T47D (cell line): Measurements from ENCODE around the gene STRIP2.
A peak's percentile ranks its signal among the peaks of the same experiment; 100 is the strongest.

Experiments used
- DNase-seq, 2 experiments: peaks; one replicate each; pipeline versions ENCODE4 v3.0.0 to v3.0.0-alpha.2; 2011 to 2012; ENCODE audit warnings: low read depth in 1 of 2, low spot score in 1 of 2
- JUND ChIP-seq: IDR thresholded peaks from 2 replicates; pipeline ENCODE4 v1.6.1; 2012; ENCODE audit warnings: low read depth
- in situ Hi-C: cut with HindIII; loops from 2 replicates; pipeline ENCODE4 v1.10.0; 2016; ENCODE audit warnings: low sequenced_read_pairs, low pct_unique_long_range_greater_than_20kb

Gene STRIP2

GRCh38 chr7:129496653-129497052, 62.4 kb downstream of the STRIP2 start:
- in situ Hi-C loops: no loop called here
- DNase-seq: no peak
- no peak for TF ChIP-seq JUND

GRCh38 chr7:129497156-129497555, 62.9 kb downstream of the STRIP2 start:
- TF ChIP-seq JUND: no peak
- no peak for DNase-seq
- in situ Hi-C loops: no loop called here

GRCh38 chr7:129498021-129498420, 63.8 kb downstream of the STRIP2 start:
- no peak for TF ChIP-seq JUND
- no peak for DNase-seq
- in situ Hi-C loops: no loop called here

GRCh38 chr7:129499999-129500398, 65.8 kb downstream of the STRIP2 start:
- no peak for DNase-seq

GRCh38 chr7:129501760-129502707, 67.8 kb downstream of the STRIP2 start, which contains the start of gene SMKR1:
TSS of gene SMKR1 (plus strand) at chr7:129502531. CDS start at chr7:129502825, 294 bp downstream.
- no peak for TF ChIP-seq JUND
- peak; percentile 85 to 92 for DNase-seq
- in situ Hi-C loops: no loop called here

More at GRCh38 chr7:129499999-129500398, 65.8 kb downstream of the STRIP2 start:
- no peak for TF ChIP-seq JUND
- in situ Hi-C loops: no loop called here

GRCh38 chr7:129502708-129503685, 68.8 kb downstream of the STRIP2 start:
- no peak for TF ChIP-seq JUND
- in situ Hi-C loops: no loop called here
- no peak for DNase-seq

GRCh38 chr7:129503725-129504124, 69.5 kb downstream of the STRIP2 start:
- no peak for DNase-seq
- no peak for TF ChIP-seq JUND
- in situ Hi-C loops: no loop called here

GRCh38 chr7:129512192-129512591, 78.0 kb downstream of the STRIP2 start:
- in situ Hi-C loops: no loop called here
- TF ChIP-seq JUND: no peak
- DNase-seq: no peak

GRCh38 chr7:129513546-129513945, 79.3 kb downstream of the STRIP2 start:
- TF ChIP-seq JUND: no peak
- DNase-seq: no peak
- in situ Hi-C loops: no loop called here

- DNase-seq: no peak
- no peak for TF ChIP-seq JUND
- in situ Hi-C loops: no loop called here
Observed at GRCh38 chr7:129514683-129515082, 80.5 kb downstream of the STRIP2 start.

GRCh38 chr7:129515381-129515780, 81.1 kb downstream of the STRIP2 start:
- in situ Hi-C loops: no loop called here
- DNase-seq: no peak
- TF ChIP-seq JUND: no peak

- in situ Hi-C loops: no loop called here
- no peak for TF ChIP-seq JUND
- no peak for DNase-seq
Observed at GRCh38 chr7:129517931-129518330, 83.7 kb downstream of the STRIP2 start.
